HFF-Myc (cell line): ENCODE data around the gene HHIPL1.

Experiments
- DNase-seq: peaks from one replicate; pipeline ENCODE4 v3.0.0-alpha.2; 2011; ENCODE audit warnings: low read depth; ENCODE audit errors: extremely low read depth
- H3K4me3 ChIP-seq: replicated peaks from 2 replicates; pipeline ENCODE4 v1.5.1; 2011; ENCODE audit warnings: low read depth, mild to moderate bottlenecking, control low read depth, low read length
- CTCF ChIP-seq: IDR thresholded peaks from 2 replicates; pipeline ENCODE4 v1.5.1; 2012; ENCODE audit warnings: mild to moderate bottlenecking, low read depth, low read length, control low read depth; ENCODE audit errors: missing control alignments

Gene HHIPL1

GRCh38 chr14:99703381-99703780, 58.5 kb downstream of the HHIPL1 start:
- DNase-seq, result no peak
- no peak for TF ChIP-seq CTCF
- H3K4me3 ChIP-seq, result no peak overlapping the region

DNA sequence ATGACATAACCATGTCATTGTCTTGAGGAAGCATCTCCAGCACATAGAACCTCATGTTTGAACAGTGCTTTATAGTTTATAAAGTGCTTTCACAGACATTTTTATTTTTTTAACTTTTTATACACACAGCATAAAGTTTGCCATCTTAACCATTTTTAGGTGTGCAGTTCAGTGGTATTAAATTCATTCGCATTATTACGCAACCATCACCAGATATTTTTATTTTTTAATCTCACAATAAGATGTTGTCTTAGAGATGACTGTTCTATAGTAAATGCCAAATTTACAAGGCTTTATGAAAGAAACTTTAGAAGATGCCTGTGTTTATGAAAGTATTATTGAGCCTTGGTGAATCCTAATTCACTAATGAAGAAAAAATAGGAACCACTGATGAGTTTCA, 59.1 kb downstream of the HHIPL1 start:
- no peak for TF ChIP-seq CTCF
- DNase-seq, result no peak

DNA sequence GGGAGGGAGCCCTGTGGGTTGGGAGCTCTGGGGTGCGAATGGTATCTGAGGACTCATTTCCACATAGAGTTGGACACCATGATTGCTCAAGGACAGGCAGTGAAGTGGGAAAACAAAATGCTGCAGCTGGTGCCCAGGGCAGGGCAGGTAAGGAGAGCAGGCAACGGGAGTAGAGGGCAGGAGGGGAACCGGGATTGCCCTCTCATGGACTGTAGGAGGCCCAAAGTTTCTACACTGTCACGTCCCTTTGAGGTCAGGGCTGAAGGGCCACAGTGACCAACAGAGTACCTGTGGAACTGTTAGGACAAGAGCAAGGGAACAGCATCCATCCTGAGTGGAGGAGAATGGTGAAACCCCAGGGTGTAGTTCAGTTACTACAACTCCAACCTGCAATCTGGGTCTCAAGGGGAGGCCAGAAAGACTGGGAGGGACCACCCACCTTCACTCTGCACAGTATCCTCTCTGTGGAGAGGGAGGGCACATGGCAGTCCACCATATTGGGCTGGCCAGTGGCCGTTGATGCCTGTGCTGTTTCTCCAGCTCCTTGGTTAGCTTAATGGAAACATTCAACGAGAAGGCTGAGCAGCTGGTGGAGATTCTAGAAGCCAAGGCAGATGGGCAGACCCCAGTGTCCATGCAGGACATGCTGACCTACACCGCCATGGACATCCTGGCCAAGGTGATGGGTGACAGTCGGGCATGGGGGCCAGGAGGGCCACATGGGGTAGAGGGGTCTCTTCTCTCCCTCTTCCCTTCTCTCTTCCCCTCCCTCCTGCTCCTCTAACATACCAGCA, 61.4 kb downstream of the HHIPL1 start:
- no peak for DNase-seq
- H3K4me3 ChIP-seq, result no peak overlapping the region
- TF ChIP-seq CTCF, result no peak

More for the DNA sequence above, 59.1 kb downstream of the HHIPL1 start:
- no peak overlapping the region for H3K4me3 ChIP-seq

DNA sequence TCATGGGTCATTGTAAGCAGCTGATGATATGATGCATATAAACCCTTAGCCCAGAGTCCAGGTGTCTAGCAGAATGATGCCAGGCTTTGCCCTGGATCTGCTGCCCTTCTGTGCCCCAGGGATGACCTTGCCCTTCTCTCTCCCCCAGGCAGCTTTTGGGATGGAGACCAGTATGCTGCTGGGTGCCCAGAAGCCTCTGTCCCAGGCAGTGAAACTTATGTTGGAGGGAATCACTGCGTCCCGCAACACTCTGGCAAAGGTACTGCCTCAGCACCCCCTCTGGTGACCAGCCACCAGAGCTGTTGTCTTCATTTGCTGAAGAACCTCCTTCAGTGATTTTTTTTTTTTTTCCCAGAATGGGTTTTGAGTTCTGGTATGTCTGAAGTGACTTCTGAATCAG, 62.5 kb downstream of the HHIPL1 start:
- H3K4me3 ChIP-seq, result no peak overlapping the region
- TF ChIP-seq CTCF, result no peak
- no peak for DNase-seq

- H3K4me3 ChIP-seq, result no peak overlapping the region
- TF ChIP-seq CTCF, result no peak
These were observed 63.0 kb downstream of the HHIPL1 start for GRCh38 chr14:99707921-99708320.

DNA sequence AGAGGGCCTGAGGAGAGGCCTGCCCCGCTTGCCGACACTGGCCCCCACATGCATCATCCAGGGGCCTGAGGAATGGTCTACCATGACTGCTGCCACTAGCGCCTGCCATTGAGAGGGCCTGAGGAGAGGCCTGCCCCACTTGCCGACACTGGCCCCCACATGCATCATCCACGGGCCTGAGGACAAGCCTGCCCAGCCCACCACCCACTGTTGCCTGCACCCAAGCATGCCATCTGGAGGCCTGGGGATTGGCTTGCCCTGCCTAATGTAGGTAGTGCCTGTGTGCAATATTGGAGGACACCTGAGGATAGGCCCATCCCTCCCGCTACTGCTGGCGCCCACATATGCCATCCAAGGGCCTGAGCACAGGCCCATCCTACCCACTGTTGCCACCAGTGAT, 63.5 kb downstream of the HHIPL1 start:
- DNase-seq, result no peak
- H3K4me3 ChIP-seq, result no peak overlapping the region
- TF ChIP-seq CTCF, result no peak

More at GRCh38 chr14:99707921-99708320, 63.0 kb downstream of the HHIPL1 start:
- no peak for DNase-seq

GRCh38 chr14:99713972-99714371, 69.0 kb downstream of the HHIPL1 start:
- H3K4me3 ChIP-seq, result no peak overlapping the region
- TF ChIP-seq CTCF, result no peak
- no peak for DNase-seq
